Cerebellar cortex (tissue), 1 donor: Measurements from ENCODE around the gene KDM2B.
"Not testable (repeated sequence)": the region's sequence is repeated elsewhere in the genome, so short reads cannot be mapped to it uniquely, and the experiment has no call there.

ENCODE experiments used
- DNase-seq: peaks from one replicate; pipeline ENCODE4 v3.0.0-alpha.2; 2015; ENCODE audit warnings: low spot score

The KDM2B gene

GRCh38 chr12:121584885-121585284 is 4.1 kb upstream of the KDM2B start:
- DNase-seq: not testable (repeated sequence)

- not testable (repeated sequence) for DNase-seq
These were observed 2.5 kb upstream of the KDM2B start for GRCh38 chr12:121583334-121583661.

GRCh38 chr12:121582583-121583333 is 1.9 kb upstream of the KDM2B start:
- DNase-seq: peak; percentile 38

- peak; percentile 74 for DNase-seq
These were observed 1.0 kb upstream of the KDM2B start for GRCh38 chr12:121581686-121582429.

- peak; percentile 72 for DNase-seq
These were observed 598 bp downstream of the KDM2B start for GRCh38 chr12:121579981-121580868.

GRCh38 chr12:121579190-121579791 is 1.5 kb downstream of the KDM2B start:
- peak; percentile 27 for DNase-seq

- DNase-seq: peak; percentile 45
These were observed 2.3 kb downstream of the KDM2B start for GRCh38 chr12:121578230-121579189.

GRCh38 chr12:121577443-121578180 is 3.2 kb downstream of the KDM2B start:
- DNase-seq: peak; percentile 29

- peak; percentile 69 for DNase-seq
These were observed 3.9 kb downstream of the KDM2B start for GRCh38 chr12:121576851-121577391.

GRCh38 chr12:121575952-121576625 is 4.7 kb downstream of the KDM2B start:
- DNase-seq: no peak

GRCh38 chr12:121575051-121575450 is 5.8 kb downstream of the KDM2B start:
- no peak for DNase-seq

- no peak for DNase-seq
These were observed 6.8 kb downstream of the KDM2B start for GRCh38 chr12:121574025-121574424.

GRCh38 chr12:121571920-121572319 is 8.9 kb downstream of the KDM2B start:
- DNase-seq: no peak

- DNase-seq: no peak
These were observed 10.1 kb downstream of the KDM2B start for GRCh38 chr12:121570467-121571283.

GRCh38 chr12:121568971-121569751 is 11.7 kb downstream of the KDM2B start:
- DNase-seq: no peak

GRCh38 chr12:121568518-121568917 is 12.3 kb downstream of the KDM2B start:
- DNase-seq: no peak

GRCh38 chr12:121565076-121565475 is 15.7 kb downstream of the KDM2B start:
- DNase-seq: no peak

GRCh38 chr12:121562488-121562887 is 18.3 kb downstream of the KDM2B start:
- no peak for DNase-seq
